LoVo (cell line): ENCODE data around the gene GRK3.
"Not testable (repeated sequence)": the region's sequence is repeated elsewhere in the genome, so short reads cannot be mapped to it uniquely, and the experiment has no call there.

Source experiments
- DNase-seq: peaks from one replicate; pipeline ENCODE4 v3.0.0-alpha.2; 2016; ENCODE audit warnings: low spot score

GRK3 gene

DNA sequence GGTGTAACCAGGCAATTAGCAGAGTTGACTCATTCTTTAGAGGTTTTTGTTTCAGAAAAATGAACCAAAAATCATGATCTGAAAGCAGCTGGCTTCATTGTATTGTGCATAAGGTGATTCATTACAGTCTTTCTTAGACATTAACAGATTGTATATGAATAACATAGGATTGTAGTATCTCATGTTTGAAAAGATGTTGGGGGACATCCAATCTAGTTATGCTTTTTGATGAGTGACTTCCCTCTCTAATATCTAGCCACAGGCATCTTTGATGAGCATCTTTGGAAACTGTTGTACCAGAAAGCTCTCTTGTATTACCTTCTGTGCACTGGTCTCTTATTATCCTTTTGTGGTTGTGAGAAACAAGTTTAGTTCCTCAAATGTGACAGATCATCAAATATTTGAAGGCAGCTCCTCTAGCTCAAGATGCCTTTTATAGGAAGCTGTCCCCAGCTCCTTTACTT lies 8.3 kb downstream of the GRK3 start:
- DNase-seq = no peak

DNA sequence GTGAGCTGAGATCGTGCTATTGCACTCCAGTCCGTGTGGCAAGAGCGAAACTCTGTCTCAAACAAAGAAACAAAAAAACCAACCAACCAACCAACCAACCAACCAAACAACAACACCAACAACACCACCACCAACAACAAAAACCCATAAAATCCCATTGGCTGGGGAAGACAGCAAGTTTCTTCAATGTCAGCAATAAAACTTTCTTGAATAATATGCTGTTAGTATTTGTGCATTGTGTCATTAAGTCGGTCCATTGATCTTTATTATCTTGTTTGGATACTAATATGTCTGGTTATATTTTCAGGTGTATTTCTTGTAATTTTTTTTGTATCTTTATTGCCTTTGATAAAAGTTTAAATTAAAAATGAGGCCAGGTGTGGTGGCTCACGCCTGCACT lies 9.4 kb downstream of the GRK3 start:
- no peak for DNase-seq

DNA sequence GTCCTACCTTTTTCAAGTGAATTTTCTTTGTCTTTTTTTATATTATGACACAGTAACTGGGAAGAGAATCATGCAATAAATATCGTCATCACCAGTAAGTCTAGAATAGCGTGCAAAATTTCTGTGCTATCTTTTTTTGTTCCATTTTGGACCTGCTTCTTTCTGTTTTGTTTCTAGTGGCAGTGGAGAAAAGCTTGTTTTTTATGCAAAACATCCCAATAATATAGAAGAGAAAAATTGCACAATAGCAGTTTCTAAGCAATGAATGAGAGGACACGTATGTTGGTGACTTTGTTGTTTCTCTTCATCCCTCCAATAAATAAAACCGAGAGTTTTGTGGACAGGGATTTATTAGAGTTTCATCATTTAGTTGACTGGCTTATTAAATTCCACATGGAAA lies 10.3 kb downstream of the GRK3 start:
- DNase-seq = no peak

DNA sequence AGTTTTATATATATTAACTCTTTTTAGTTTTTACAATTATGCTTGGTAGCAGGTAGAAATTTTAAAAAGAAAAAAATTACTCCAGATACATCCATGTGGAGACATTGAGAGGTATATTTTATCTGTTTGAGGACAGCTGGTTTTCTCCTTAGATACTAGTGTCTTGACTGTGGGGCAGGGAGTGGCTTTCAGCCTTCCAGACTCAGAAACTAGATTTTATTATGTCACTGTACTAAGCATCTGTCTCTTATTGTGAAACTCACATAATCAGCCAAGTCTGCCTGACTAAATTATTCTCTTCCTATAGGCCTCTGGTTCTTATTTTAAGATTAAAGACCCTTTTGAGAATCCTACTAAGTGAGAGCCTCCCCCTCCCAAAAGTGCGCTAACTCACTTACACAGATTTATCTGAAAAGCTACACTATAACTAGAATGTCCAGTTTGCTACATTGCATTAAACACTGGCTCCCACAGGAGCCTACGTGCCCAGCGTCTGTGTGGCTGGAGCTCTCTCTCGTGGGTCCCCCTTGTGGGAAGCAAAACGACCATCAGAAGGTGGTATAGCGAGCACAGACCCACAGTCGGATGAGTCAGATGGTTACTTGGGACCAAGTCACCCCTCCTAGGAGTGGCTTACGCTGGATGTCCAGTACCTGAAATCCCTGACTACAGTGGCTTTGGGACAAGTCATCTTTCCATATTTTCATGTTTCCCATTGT lies 11.4 kb downstream of the GRK3 start:
- DNase-seq = not testable (repeated sequence)

DNA sequence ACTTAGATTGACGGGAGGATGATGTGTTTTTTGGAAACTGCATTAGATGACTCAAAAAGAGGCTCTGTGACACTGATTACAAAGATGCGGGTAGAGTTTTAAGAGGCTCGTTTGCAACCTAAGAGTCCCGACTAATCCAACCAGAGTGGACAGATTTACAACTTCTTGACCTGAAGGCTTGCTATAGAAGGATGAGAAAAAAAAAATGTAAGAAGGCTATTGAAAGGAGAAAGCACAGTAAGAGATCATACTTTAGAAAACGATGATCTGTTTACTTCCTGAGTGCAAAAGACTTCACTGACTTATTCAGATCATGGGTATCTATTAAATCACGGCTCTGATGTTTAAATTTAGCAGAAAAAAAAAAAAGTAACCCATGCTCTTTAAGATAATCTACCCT lies 17.0 kb downstream of the GRK3 start:
- not testable (repeated sequence) for DNase-seq

DNA sequence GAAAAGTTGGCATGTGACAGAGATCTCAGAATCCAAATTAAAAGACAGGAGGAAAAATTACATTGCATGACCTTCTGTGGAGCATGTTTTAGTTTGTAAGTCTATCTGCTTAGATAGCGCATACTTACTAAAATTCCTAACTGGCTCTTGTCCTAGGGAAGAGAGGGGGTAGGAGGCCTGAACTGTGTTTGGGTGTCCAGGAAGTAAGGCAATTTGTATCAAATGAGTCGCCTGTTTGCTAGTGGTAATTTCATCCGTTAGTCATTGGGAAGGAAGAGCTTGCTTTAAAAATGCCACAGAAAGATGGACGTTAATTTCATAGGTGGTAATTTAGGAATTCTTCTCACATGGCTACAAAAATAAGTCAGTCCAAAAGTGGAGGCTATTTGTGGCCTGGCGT lies 18.5 kb downstream of the GRK3 start:
- DNase-seq = no peak

DNA sequence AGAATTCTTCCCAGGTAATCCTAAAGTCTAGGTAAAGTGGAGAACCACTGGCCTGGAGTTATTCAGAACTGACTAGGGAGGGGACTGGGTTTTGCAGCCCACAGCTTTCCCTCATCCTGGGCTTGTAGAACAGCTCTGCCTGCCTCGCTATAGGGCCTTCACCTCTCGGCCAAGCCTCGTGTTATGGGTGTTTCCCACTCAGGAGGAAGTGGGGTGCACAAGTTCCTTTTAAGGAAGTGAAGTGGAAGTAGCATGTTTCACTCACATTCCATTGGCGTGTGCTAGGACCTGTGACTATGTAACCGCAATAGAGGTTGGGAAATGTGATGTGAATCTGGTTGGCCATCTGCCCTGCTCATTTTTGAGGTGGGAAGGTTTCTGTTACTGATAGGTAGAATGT lies 20.5 kb downstream of the GRK3 start:
- DNase-seq = not testable (repeated sequence)

DNA sequence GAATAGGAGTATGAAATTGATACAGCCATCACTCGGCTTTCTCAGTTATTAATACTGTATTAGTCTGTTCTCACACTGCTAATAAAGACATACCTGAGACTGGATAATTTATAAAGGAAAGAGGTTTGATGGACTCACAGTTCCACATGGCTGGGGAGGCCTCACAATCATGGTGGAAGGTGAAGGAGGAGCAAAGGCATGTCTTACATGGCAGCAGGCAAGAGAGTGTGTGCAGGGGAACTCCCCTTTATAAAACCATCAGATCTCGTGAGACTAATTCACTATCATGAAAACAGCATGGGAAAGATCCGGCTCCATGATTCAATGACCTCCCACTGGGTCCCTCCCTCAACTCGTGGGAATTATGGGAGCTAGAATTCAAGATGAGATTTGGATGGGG lies 25.2 kb downstream of the GRK3 start:
- DNase-seq = not testable (repeated sequence)

DNA sequence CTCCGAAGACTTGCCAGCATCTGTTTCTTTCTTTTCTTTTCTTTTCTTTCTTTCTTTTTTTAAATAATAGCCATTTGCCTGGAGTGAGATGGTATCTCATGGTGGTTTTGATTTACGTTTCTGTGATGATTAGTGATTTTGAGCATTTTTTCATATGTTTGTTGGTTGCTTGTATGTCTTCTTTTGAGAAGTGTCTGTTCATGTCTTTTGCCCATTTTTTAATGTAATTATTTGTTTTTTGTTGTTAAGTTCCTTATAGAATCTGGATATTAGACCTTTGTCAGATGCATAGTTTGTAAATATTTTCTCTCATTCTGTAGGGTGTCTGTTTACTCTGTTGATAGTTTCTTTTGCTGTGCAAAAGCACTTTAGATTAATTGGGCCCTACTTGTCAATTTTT lies 28.8 kb downstream of the GRK3 start:
- not testable (repeated sequence) for DNase-seq

DNA sequence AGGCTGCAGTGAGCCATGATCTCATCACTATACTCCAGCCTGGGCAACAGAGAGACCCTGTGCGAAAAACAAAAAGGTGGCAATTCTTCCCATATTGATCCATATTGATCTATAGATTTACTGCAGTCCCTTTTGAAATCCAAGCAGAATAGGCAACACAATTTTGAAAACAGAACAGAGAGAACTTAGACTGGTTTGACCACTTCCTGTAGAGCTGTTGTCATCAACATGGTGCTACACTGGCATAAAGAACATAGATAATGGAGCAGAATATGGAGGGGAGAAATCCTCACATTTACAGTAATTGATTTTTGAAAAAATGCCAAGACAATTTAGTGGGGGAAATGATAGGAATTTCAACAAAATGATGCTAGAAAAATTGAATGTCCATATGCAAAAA lies 34.1 kb downstream of the GRK3 start:
- DNase-seq = no peak

DNA sequence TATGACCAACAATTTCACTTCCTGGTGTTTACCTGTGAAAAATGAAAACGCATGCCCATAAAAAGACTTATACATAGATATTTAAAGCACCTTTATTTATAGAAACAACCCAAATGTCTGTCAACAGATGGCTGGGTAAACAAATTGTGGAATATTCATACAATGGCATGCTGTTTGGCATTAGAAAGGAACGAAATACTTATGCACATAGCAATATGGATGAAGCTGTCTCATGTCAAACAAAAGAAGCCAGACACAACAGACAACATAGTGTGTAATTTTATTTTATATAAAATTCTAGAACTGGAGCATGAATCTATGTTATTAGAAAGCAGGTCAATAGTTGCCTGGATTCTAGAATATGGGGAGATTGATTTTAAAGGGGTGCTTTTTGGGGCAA lies 38.0 kb downstream of the GRK3 start:
- DNase-seq = no peak

DNA sequence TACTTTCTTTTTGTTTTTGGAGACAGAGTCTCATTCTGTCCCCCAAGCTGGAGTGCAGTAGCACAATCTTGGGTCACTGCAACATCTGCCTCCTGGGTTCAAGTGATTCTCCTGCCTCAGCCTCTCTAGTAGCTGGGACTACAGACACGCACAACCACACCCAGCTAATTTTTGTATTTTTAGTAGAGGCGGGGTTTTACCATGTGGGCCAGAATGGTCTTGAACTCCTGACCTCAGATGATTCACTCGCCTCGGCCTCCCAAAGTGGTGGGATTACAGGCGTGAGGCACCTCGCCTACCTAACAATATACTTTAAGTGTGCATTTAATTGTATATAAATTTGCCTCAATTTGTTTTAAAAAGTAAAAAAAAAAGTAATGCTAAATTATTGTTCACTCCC lies 38.4 kb downstream of the GRK3 start:
- no peak for DNase-seq

DNA sequence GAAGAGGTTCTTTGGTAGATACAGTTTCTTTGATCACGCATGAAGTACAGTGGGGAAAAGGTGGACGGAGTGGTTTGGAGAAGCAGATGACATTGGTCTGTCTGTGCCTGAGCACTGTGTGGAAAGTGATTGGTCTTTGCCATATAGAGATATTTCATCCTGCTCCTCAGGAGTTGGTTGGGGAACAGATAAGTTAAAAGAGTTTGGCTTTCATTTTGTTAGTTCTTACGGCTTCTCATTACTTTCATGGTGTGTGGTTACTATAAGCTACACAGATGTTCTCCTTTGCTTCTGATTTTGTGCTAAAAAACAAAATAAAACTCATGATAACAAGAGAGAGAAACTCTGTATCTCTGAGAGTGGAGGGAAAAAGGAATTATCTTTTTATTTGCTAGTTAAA lies 40.7 kb downstream of the GRK3 start:
- DNase-seq = not testable (repeated sequence)

DNA sequence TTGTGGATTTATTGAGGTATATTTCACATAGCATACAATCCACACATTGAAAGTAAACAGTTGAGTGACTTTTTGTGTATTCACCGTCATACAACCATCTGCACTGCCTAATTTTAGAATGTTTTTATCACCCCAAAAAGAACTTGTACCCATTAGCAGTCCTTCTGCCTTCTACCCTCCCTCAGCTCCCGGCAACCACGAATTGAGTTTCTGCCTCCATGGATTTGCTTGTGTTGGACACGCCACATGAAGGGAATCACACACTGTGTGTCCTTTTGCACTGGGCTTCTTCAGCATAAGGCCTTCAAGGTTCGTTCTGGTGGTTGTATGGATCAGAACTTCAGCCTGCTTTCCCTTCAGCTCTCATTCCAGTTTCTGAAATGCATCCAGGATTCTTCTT lies 41.1 kb downstream of the GRK3 start:
- DNase-seq = not testable (repeated sequence)

DNA sequence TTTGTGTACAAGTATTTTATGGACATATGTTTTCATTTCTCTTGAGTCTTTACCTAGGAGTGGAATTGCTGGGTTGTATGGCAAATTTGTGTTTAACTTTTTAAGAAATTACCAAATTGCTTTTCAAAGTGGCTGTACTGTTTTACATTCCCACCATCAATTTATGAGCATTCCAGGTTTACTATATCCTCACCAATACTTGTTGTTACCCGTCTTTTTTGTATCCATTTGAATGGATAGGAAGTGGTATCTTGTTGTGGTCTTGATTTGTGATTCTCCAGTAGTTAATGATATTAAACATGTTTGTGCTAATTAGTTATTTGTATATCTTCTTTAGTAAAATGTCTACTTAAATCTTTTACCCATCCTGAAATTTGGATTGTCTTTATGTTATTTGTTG lies 46.8 kb downstream of the GRK3 start:
- DNase-seq = not testable (repeated sequence)

DNA sequence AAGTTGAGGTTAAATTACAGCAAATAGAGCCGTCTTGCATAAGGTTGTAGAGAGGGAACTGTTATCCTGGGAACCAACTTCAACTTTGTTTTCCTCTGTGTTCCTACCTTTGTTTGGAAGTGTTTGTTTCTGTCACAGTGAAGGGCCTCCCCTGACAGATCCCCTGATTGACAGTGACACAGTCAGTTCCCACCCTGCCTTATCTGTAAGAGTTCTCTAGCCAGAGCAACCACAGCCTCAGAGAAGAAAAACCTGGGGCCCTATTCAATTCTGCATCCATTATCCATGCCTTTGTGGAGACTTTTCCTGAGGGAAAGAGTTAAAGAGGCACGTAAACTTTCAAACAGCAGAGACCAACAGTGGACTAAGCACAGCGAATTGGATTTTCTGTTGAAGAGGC lies 48.7 kb downstream of the GRK3 start:
- not testable (repeated sequence) for DNase-seq

DNA sequence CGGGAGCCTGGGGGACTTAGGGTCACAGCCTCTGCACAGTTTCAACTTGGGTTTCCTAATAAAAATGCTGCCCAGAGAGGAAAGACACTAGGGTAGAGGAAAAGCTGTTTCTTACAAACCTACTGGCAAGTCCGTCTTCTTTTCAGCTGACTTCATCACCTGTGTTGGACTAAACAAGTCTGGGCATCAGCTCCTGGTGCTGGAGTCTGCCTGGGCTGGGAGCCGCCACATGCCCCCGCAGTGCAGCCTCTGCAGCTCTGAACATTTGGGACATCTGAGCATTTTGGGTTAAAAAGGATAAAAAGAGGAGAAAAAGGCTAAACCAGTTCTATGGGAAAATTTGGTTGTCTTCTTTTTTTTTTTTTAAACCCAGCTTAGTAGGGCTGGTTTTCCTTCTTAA lies 49.1 kb downstream of the GRK3 start:
- DNase-seq = not testable (repeated sequence)

DNA sequence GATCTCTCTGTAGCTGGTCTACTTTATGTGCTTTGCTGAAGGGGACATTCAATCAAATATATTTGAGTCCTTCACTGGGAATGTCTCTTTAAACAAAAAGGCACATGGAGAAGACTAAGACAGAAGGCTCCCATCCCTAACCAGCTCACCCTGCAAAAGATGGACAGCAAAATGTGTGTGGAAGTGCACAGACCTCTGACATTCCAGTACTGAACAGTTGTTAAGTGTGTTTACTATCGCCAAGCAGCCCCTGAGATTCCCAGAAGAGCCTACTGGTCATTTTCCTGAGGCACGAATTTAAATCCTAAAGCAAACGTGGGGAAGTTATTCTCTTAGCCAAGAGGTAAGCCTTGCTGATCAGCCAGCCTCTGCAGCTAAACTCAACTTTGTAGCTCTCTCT lies 50.3 kb downstream of the GRK3 start:
- DNase-seq = not testable (repeated sequence)

DNA sequence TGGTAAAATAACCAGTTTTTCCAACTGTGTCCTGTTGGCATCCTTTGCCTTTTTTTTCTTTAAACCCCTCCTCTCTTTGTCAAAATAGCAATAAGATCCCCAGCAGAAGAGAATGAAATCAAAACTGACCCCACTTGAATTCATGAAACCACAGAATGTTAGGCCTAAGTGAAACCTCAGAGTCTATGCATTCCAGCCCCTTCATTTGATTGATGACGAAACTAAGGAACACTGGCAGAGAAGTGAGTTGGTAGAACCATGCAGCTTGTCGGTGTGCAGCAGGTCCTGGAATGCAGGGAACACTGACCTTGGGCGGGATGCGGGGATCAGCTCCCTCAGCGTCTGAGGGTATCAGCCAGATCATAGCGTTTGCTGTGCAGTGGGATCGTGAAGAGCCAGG lies 57.5 kb downstream of the GRK3 start:
- DNase-seq = no peak

DNA sequence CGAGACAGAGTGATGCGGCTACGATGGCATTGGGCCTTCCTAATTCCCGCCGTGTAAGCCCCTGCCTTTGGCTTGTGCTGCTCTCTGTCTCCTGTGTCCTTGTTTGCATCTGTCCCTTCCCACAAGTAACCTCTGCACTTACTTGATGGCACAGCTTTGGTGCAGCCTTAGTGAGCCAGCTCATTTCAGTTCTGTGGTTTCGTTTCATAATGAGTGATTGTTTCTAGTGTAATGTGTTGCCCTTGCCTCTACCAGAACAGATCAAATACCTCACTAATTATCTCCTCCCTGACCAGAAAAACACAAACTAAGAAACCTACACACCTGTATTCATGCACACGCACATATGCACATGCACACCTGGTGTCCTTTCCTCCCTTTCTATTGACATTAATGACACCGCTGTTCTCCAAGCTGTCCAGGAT lies 58.8 kb downstream of the GRK3 start:
- DNase-seq = no peak

DNA sequence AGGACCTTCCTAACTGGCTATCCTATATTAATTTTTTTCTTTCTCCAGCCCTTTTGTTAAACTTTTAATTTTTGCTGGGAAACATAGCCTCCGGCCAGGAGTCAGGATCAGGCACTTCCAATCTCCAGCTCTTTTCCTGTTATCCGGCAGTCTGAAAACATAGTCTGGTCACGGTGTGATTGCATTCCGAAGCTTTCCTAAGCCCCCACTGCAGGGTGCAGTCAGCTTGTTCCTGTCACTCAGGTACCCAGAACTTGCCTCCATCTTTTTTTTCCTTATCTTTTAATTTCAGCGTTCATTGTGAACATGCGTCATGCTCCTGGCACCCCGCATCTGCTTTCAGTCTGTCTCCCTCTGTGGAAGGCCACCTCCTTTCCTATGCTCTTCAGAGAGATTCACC lies 59.4 kb downstream of the GRK3 start:
- DNase-seq = no peak

DNA sequence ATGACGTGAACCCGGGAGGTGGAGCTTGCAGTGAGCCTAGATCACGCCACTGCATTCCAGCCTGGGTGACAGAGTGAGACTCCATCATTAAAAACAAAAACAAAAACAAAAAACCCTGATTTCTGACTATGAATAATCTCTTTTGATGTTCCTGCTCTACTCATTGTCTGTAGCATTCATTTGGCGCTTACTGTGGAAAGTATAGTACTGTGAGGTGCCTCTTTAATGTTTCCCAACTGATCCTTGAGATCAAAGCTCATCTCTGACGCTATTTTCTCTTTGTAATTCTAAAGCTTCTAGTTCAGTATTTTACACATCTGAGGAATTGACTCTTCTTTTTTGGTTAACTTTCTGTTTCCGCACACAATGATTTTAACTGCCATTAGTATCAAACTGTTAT lies 60.0 kb downstream of the GRK3 start:
- DNase-seq = no peak

DNA sequence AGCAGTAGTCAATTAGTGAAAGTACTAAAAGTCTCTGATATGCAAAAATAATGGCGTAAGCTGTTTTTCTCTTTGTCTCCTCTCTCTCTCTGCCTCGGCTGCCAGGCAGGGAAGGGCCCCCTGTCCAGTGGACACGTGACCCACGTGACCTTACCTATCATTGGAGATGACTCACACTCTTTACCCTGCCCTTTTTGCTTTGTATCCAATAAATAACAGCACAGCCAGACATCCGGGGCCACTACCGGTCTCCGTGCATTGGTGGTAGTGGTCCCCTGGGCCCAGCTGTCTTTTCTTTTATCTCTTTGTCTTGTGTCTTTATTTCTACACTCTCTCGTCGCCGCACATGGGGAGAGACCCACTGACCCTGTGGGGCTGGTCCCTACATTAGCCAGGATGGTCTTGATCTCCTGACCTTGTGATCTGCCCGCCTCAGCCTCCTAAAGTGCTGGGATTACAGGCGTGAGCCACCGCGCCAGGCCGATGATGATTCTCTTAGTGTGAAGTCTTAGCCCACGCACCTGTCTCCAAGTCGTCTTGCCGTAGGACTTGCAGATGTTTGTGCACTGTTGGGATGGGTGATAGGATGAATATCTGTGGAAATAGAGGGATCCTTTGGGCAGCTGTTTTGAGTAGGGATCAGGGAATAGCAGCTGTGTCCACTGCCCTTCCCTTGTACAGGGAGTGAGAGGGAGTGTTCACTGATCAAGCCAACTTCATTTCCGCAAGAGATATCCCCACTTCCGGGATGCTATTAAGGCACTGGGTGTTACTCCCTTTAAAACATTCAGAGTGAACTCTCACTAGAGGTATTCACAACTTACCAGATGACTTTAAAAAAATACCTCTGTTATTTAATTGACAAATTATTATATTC lies 61.5 kb downstream of the GRK3 start:
- not testable (repeated sequence) for DNase-seq
